MCF 10A (cell line): ENCODE data around the gene SHISA5. TPM values are rescaled to one million over a fixed set of nuclear protein-coding genes. Genes with fewer than 3 reads are reported as not detected.
"Not testable (repeated sequence)": the region's sequence is repeated elsewhere in the genome, so short reads cannot be mapped to it uniquely, and the experiment has no call there.

ENCODE experiments used
- BruUV-seq: library from RNA; stranded (reverse); fragments of 400-500 nt; replicated peaks from 2 replicates; lab custom pipeline; 2021; lab: Mats Ljungman, UMichigan
- CTCF ChIA-PET: fragments of 300-600 bp; sonication (Branson Sonifier 250); formaldehyde crosslinking; extraction: SDS; loops from one replicate; lab custom pipeline; 2021; ENCODE audit warnings: antibody characterized with exemption, inconsistent platforms; lab: Yijun Ruan, JAX
- POLR2A ChIA-PET: fragments of 300-600, 350-650 bp; sonication (Branson Sonifier 250); formaldehyde crosslinking; extraction: SDS; loops from one replicate; lab custom pipeline; 2020; ENCODE audit warnings: antibody characterized with exemption, inconsistent platforms; lab: Yijun Ruan, JAX
- DNase-seq: peaks from one replicate; pipeline ENCODE4 v3.0.0-alpha.2; 2018; ENCODE audit not compliant: unreplicated experiment
- H3K27ac Mint-ChIP-seq: one replicate; pipeline ENCODE4 v1.8.0; 2022; ENCODE audit warnings: mild to moderate bottlenecking, low read depth, mixed read lengths; ENCODE audit not compliant: unreplicated experiment
- H3K27me3 Mint-ChIP-seq: one replicate; pipeline ENCODE4 v1.8.0; 2022; ENCODE audit warnings: mixed read lengths; ENCODE audit not compliant: insufficient read depth, unreplicated experiment
- H3K36me3 Mint-ChIP-seq: one replicate; pipeline ENCODE4 v1.8.0; 2022; ENCODE audit warnings: mild to moderate bottlenecking, moderate library complexity, mixed read lengths; ENCODE audit not compliant: insufficient read depth, unreplicated experiment
- H3K4me1 Mint-ChIP-seq: one replicate; pipeline ENCODE4 v1.8.0; 2022; ENCODE audit warnings: mixed read lengths; ENCODE audit not compliant: insufficient read depth, unreplicated experiment
- H3K4me3 Mint-ChIP-seq: one replicate; pipeline ENCODE4 v1.8.0; 2022; ENCODE audit warnings: mild to moderate bottlenecking, moderate library complexity, mixed read lengths; ENCODE audit not compliant: unreplicated experiment
- H3K9me3 Mint-ChIP-seq: one replicate; pipeline ENCODE4 v1.8.0; 2022; ENCODE audit warnings: mixed read lengths; ENCODE audit not compliant: unreplicated experiment
- CTCF ChIP-seq: fragments of 200-600 bp; IDR thresholded peaks from one replicate; pipeline ENCODE4 v1.8.0; 2022; ENCODE audit warnings: antibody characterized with exemption, mild to moderate bottlenecking; ENCODE audit not compliant: unreplicated experiment
- intact Hi-C: fragments of 100-400 bp; cut with micrococcal nuclease; formaldehyde crosslinking; loops from 2 replicates; pipeline ENCODE4 v1.14.1; 2022
- total RNA-seq: library from RNA; stranded (reverse); gene quantifications from 2 replicates; pipeline ENCODE4 v1.2.3, GENCODE V29; 2022

The SHISA5 gene
- total RNA-seq, 1 experiment from 2014 or later: 131 TPM

GRCh38 chr3:48532271-48532976 is 28.4 kb upstream of the SHISA5 start:
- intact Hi-C loops: no loop called here
- no peak for TF ChIP-seq CTCF
- Mint-ChIP-seq H3K36me3 (peaks cover 16% of the 10 kb centered on the region), H3K27ac (no peak overlapping the region), H3K9me3 (no peaks in the 10 kb centered on the region), H3K4me3 (no peak overlapping the region), H3K4me1 (peaks cover 5% of the 10 kb centered on the region), H3K27me3 (no peaks in the 10 kb centered on the region)
- ChIA-PET POLR2A (interaction anchor here (1.6 to 1.8 kb wide), 2 partner anchors 9 to 25 kb away, joined by 4 to 5 read pairs; no protein-coding TSS in a partner anchor), CTCF (interaction anchor here (0.7 to 2.3 kb wide), 5 partner anchors 8 to 97 kb away, joined by 3 to 11 read pairs (median 3); no protein-coding TSS in a partner anchor)
- no peak for DNase-seq
- BruUV-seq: no TSS peak

- H3K27me3 Mint-ChIP-seq, H3K4me3 Mint-ChIP-seq, DNase-seq, H3K4me1 Mint-ChIP-seq, BruUV-seq, H3K27ac Mint-ChIP-seq, intact Hi-C loops, H3K9me3 Mint-ChIP-seq: not testable (repeated sequence)
- ChIA-PET POLR2A (interaction anchor here (1.1 to 1.2 kb wide), 2 partner anchors 11 to 91 kb away, joined by 3 to 5 read pairs; partner anchors contain the start of gene CCDC51), CTCF (interaction anchor here (0.7 to 1.1 kb wide), 2 partner anchors 19 to 78 kb away, joined by 3 read pairs; partner anchors contain the start of gene UQCRC1)
- H3K36me3 Mint-ChIP-seq: peaks cover 25% of the 10 kb centered on the region
Observed at GRCh38 chr3:48530701-48531100, 26.7 kb upstream of the SHISA5 start.

- no peak overlapping the region for H3K27ac Mint-ChIP-seq
- CTCF ChIA-PET: interaction anchor here (0.6 to 1.0 kb wide), 6 partner anchors 16 to 262 kb away, joined by 3 to 5 read pairs (median 3); partner anchors contain the start of gene PFKFB4
- peak; percentile 6 for DNase-seq
- H3K9me3 Mint-ChIP-seq: no peaks in the 10 kb centered on the region
- H3K4me3 Mint-ChIP-seq: no peak overlapping the region
- POLR2A ChIA-PET: interaction anchor here (0.6 to 1.1 kb wide), 3 partner anchors 63 to 88 kb away, joined by 3 read pairs; partner anchors contain the start of gene ATRIP
- peaks cover 23% of the 10 kb centered on the region for H3K36me3 Mint-ChIP-seq
- H3K27me3 Mint-ChIP-seq: no peaks in the 10 kb centered on the region
- no TSS peak for BruUV-seq
- H3K4me1 Mint-ChIP-seq: peaks cover 5% of the 10 kb centered on the region
- TF ChIP-seq CTCF: no peak
- intact Hi-C loops: no loop called here
Observed at GRCh38 chr3:48528754-48529153, 24.8 kb upstream of the SHISA5 start.

- TF ChIP-seq CTCF: no peak
- POLR2A ChIA-PET: interaction anchor here (0.6 kb wide), 1 partner anchor 87 kb away, joined by 3 read pairs; no protein-coding TSS in a partner anchor
- Mint-ChIP-seq H3K27me3 (no peaks in the 10 kb centered on the region), H3K4me1 (peaks cover 5% of the 10 kb centered on the region), H3K4me3 (no peak overlapping the region), H3K9me3 (no peaks in the 10 kb centered on the region), H3K36me3 (peaks cover 23% of the 10 kb centered on the region), H3K27ac (no peak overlapping the region)
- intact Hi-C loops: no loop called here
- CTCF ChIA-PET: interaction anchor here (0.6 kb wide), 1 partner anchor 262 kb away, joined by 3 read pairs; no protein-coding TSS in a partner anchor
- DNase-seq: no peak
- no TSS peak for BruUV-seq
Observed at GRCh38 chr3:48528048-48528447, 24.1 kb upstream of the SHISA5 start.
